Panc1 (cell line): ENCODE results near the gene HSD17B11. TPM values are rescaled to one million over a fixed set of nuclear protein-coding genes. Genes with fewer than 3 reads are reported as not detected.

ENCODE experiments used
- ATAC-seq: fragments of 200-7000 bp; cut with Tn5 transposase; 2 replicates; pipeline ENCODE4 v1.9.1; 2020; ENCODE audit warnings: mild to moderate bottlenecking, moderate library complexity
- BruUV-seq: library from RNA; stranded (reverse); fragments of 400-500 nt; replicated peaks from 2 replicates; lab custom pipeline; 2021; lab: Mats Ljungman, UMichigan
- CTCF ChIA-PET: fragments of 300-600 bp; sonication (Branson Sonifier 250); formaldehyde crosslinking; loops from one replicate; lab custom pipeline; 2022; ENCODE audit warnings: antibody characterized with exemption; lab: Charles Lee
- POLR2A ChIA-PET: fragments of 300-600 bp; sonication (Branson Sonifier 250); formaldehyde crosslinking; loops from one replicate; lab custom pipeline; 2022; ENCODE audit warnings: antibody characterized with exemption; lab: Charles Lee
- DNase-seq: peaks from one replicate; pipeline ENCODE4 v3.0.0-alpha.2; 2010; ENCODE audit warnings: low read depth, low spot score
- H3K27ac ChIP-seq: 2 replicates; pipeline ENCODE4 v1.5.1; 2011; ENCODE audit warnings: mild to moderate bottlenecking, low read length, inconsistent platforms
- H3K27me3 ChIP-seq: fragments of 200-500 bp; sonication (Bioruptor generic); 2 replicates; pipeline ENCODE4 v1.6.0; 2014; ENCODE audit warnings: low read length, inconsistent platforms; ENCODE audit not compliant: control insufficient read depth, insufficient read depth
- H3K36me3 ChIP-seq: fragments of 200-500 bp; sonication (Bioruptor generic); 2 replicates; pipeline ENCODE4 v1.5.1; 2014; ENCODE audit warnings: inconsistent platforms, mild to moderate bottlenecking, low read length, moderate library complexity; ENCODE audit not compliant: control insufficient read depth, insufficient read depth
- H3K4me1 ChIP-seq: 2 replicates; pipeline ENCODE4 v1.5.1; 2011; ENCODE audit warnings: inconsistent platforms, mild to moderate bottlenecking, low read length, moderate library complexity; ENCODE audit not compliant: control insufficient read depth, insufficient read depth
- H3K4me3 ChIP-seq, 2 experiments: 2 replicates each; pipeline ENCODE4 v1.5.1; 2011 to 2012; ENCODE audit warnings: low read depth in 2 of 2, low read length in 2 of 2, mild to moderate bottlenecking in 2 of 2, inconsistent platforms in 1 of 2, moderate library complexity in 1 of 2
- H3K9me3 ChIP-seq: fragments of 200-500 bp; sonication (Bioruptor generic); 2 replicates; pipeline ENCODE4 v1.5.1; 2014; ENCODE audit warnings: low read depth, mild to moderate bottlenecking, inconsistent platforms, low read length, moderate library complexity; ENCODE audit not compliant: control insufficient read depth, insufficient read depth
- CTCF ChIP-seq: fragments of 450-650 bp; IDR thresholded peaks from 2 replicates; pipeline ENCODE4 v1.5.1; 2017; ENCODE audit warnings: mild to moderate bottlenecking
- POLR2AphosphoS5 ChIP-seq: IDR thresholded peaks from 2 replicates; pipeline ENCODE4 v1.6.1; 2012; ENCODE audit warnings: mild to moderate bottlenecking, low read depth, low read length, moderate library complexity
- REST ChIP-seq, 2 experiments: IDR thresholded peaks; 2 replicates each; pipeline ENCODE4 v1.6.1; 2011 to 2012; ENCODE audit warnings: low read depth in 2 of 2, control low read depth in 1 of 2, low read length in 1 of 2, mild to moderate bottlenecking in 1 of 2, moderate library complexity in 1 of 2; ENCODE audit not compliant: insufficient read depth in 1 of 2
- SIN3A ChIP-seq: IDR thresholded peaks from 2 replicates; pipeline ENCODE4 v1.6.1; 2012; ENCODE audit warnings: low read depth, mild to moderate bottlenecking, low read length, moderate library complexity, borderline replicate concordance; ENCODE audit not compliant: insufficient read depth
- TCF7L2 ChIP-seq: IDR thresholded peaks from 2 replicates; pipeline ENCODE4 v1.6.1; 2011; ENCODE audit warnings: mild to moderate bottlenecking, low read depth, low read length, inconsistent platforms
- in situ Hi-C: cut with HindIII; loops from 2 replicates; pipeline ENCODE4 v1.10.0; 2016; ENCODE audit warnings: low sequenced_read_pairs, low pct_unique_long_range_greater_than_20kb
- intact Hi-C: fragments of 100-400 bp; cut with micrococcal nuclease; formaldehyde crosslinking; loops from one replicate; pipeline ENCODE4 v1.10.0; 2022; ENCODE audit not compliant: unreplicated experiment
- total RNA-seq: library from RNA; stranded (reverse); gene quantifications from one replicate; pipeline ENCODE4 v1.2.1, GENCODE V29; 2021; ENCODE audit not compliant: unreplicated experiment

The HSD17B11 gene
- total RNA-seq, 1 experiment from 2014 or later: 34.9 TPM

GRCh38 chr4:87356832-87357526 lies 34.0 kb downstream of the HSD17B11 start:
- ChIA-PET CTCF (no interaction called here), POLR2A (interaction anchor here (0.8 kb wide), 1 partner anchor 235 kb away, joined by 8 read pairs; no protein-coding TSS in a partner anchor)
- BruUV-seq: no TSS peak
- Histone ChIP-seq H3K4me3 (no peak overlapping the region), H3K27me3 (no peaks in the 10 kb centered on the region), H3K27ac (no peak overlapping the region), H3K9me3 (no peaks in the 10 kb centered on the region), H3K36me3 (peaks cover 6% of the 10 kb centered on the region; the same call in 1 of the 2 replicates), H3K4me1 (no peaks in the 10 kb centered on the region)
- no peak for TF ChIP-seq TCF7L2
- no peak for TF ChIP-seq CTCF
- no peak for TF ChIP-seq REST (IDR thresholded peaks at IDR 0.05; ENCODE audit: insufficient read depth in 1 of 2, low read depth in 2 of 2, low read length in 1 of 2)
- TF ChIP-seq SIN3A: no peak
- TF ChIP-seq POLR2AphosphoS5: no peak
- ATAC-seq: no peak
- intact Hi-C loops (no loop called here), in situ Hi-C loops (no loop called here)
- no peak for DNase-seq

- POLR2A ChIA-PET: no interaction called here
- intact Hi-C loops (no loop called here), in situ Hi-C loops (no loop called here)
- TSS peak; percentile 41 for BruUV-seq
- ATAC-seq: no peak
- H3K27ac ChIP-seq: no peak overlapping the region
- H3K9me3 ChIP-seq: no peaks in the 10 kb centered on the region
- no peaks in the 10 kb centered on the region for H3K27me3 ChIP-seq
- TF ChIP-seq TCF7L2: no peak
- no peak for TF ChIP-seq CTCF
- no peak for TF ChIP-seq SIN3A
- TF ChIP-seq REST (IDR thresholded peaks at IDR 0.05; ENCODE audit: insufficient read depth in 1 of 2, low read depth in 2 of 2, low read length in 1 of 2): no peak
- TF ChIP-seq POLR2AphosphoS5: no peak
- H3K4me3 ChIP-seq: no peak overlapping the region
- CTCF ChIA-PET: interaction anchor here (0.7 kb wide), 2 partner anchors 113 to 619 kb away, joined by 3 to 5 read pairs; no protein-coding TSS in a partner anchor
- no peaks in the 10 kb centered on the region for H3K4me1 ChIP-seq
- no peak for DNase-seq
- H3K36me3 ChIP-seq: peaks cover 6% of the 10 kb centered on the region; the same call in 1 of the 2 replicates
Measured at GRCh38 chr4:87354168-87355102, 36.6 kb downstream of the HSD17B11 start.
